ENCODE data around the gene SLC8A1. TPM values are rescaled to one million over a fixed set of nuclear protein-coding genes. Genes with fewer than 3 reads are reported as not detected.

The SLC8A1 gene
- total RNA-seq, 1 experiment from 2014 or later: 1.7 TPM

GRCh38 chr2:40210344-40210967 is 241.4 kb downstream of the SLC8A1 start:
- Histone ChIP-seq H2BK15ac (ENCODE audit: low read depth, low read length) (no peak overlapping the region), H3K27me3 (ENCODE audit: insufficient read depth, low read length) (no peaks in the 10 kb centered on the region), H3K4ac (ENCODE audit: low read depth, low read length) (no peak overlapping the region), H3K18ac (ENCODE audit: insufficient read length, low read depth, low read length) (no peak overlapping the region), H2BK20ac (ENCODE audit: low read depth, low read length, poor library complexity, severe bottlenecking) (no peak overlapping the region), H3K23me2 (ENCODE audit: insufficient read length, low read depth, low read length, poor library complexity, severe bottlenecking) (no peaks in the 10 kb centered on the region), H3K23ac (ENCODE audit: insufficient read length, low read depth, low read length) (no peak overlapping the region), H3K27ac (ENCODE audit: insufficient read length, low read depth, low read length) (no peak overlapping the region), H4K8ac (replicated peaks; ENCODE audit: insufficient read length, low read depth, low read length) (no peak overlapping the region), H3K14ac (ENCODE audit: insufficient read depth, low read length) (no peak overlapping the region), H3K9me3 (ENCODE audit: control insufficient read depth, low read depth, low read length) (no peaks in the 10 kb centered on the region), H2AFZ (ENCODE audit: low read length) (no peak overlapping the region), H2BK120ac (ENCODE audit: low read depth, low read length, poor library complexity, severe bottlenecking) (no peak overlapping the region), H4K20me1 (ENCODE audit: control insufficient read depth, insufficient read depth, insufficient read length) (no peaks in the 10 kb centered on the region), H3K79me1 (ENCODE audit: insufficient read depth, low read depth, low read length, poor library complexity, severe bottlenecking) (no peaks in the 10 kb centered on the region), H3T11ph (ENCODE audit: low read length) (no peak overlapping the region), H3K79me2 (ENCODE audit: insufficient read depth, low read length) (no peaks in the 10 kb centered on the region), H4K5ac (ENCODE audit: insufficient read length, low read depth, low read length) (no peak overlapping the region), H3K4me2 (ENCODE audit: insufficient read depth, insufficient read length, low read length) (no peak overlapping the region), H3K9ac (ENCODE audit: extremely low read depth, insufficient read length, low read length) (no peak overlapping the region), H3K56ac (ENCODE audit: insufficient read length, low read depth, low read length) (no peak overlapping the region), H2AK5ac (ENCODE audit: insufficient read length, low read length) (no peak overlapping the region), H2BK5ac (ENCODE audit: insufficient read length, low read length) (no peak overlapping the region), H3K4me1 (ENCODE audit: insufficient read depth, low read length) (peaks cover 10% of the 10 kb centered on the region; the same call in 1 of the 2 replicates), H4K91ac (ENCODE audit: insufficient read length, low read depth, low read length) (no peak overlapping the region), H2BK12ac (ENCODE audit: insufficient read length, low read depth, low read length) (no peak overlapping the region)
- H3K4me1 Mint-ChIP-seq: peaks cover 32 to 36% of the 10 kb centered on the region in 2 experiments
- no CpG with 5 or more reads among the region's 1 CpG for WGBS (ENCODE audit: extremely low coverage, insufficient read length, low lambda C conversion rate)
- H3K9me3 Mint-ChIP-seq: peaks cover 0 to 1% of the 10 kb centered on the region in 2 experiments; a peak in 1 of 5 replicates
- H3K36me3 Mint-ChIP-seq (ENCODE audit: insufficient read depth in 1 of 3, low read depth in 3 of 3): peaks cover under 1 to 4% (median under 1%) of the 10 kb centered on the region in 3 experiments; a peak in 5 of 7 replicates
- no peak for TF ChIP-seq CTCF (conservative IDR thresholded peaks at IDR 0.05)
- no peak for DNase-seq
- H3K27ac Mint-ChIP-seq: peak overlapping the region; percentile 24 to 89 (median 43); a peak in 5 of 7 replicates
- no peak overlapping the region for H3K4me3 Mint-ChIP-seq
- no peaks in the 10 kb centered on the region for H3K27me3 Mint-ChIP-seq (ENCODE audit: low read depth)

Measured in H9 (cell line).